Choroid plexus epithelial cell (primary cell): ENCODE data around the gene THAP5.

Experiments used
- DNase-seq: peaks from one replicate; pipeline ENCODE4 v3.0.0-alpha.2; 2010; ENCODE audit warnings: low read depth
- H3K4me3 ChIP-seq: 2 replicates; pipeline ENCODE4 v1.5.1; 2011; ENCODE audit warnings: low read depth, mild to moderate bottlenecking, control low read depth, low read length, moderate library complexity
- CTCF ChIP-seq: conservative IDR thresholded peaks from 2 replicates; pipeline ENCODE4 v1.5.1; 2011; ENCODE audit warnings: low read depth, mild to moderate bottlenecking, control low read depth, inconsistent platforms, low read length, moderate library complexity

The THAP5 gene

GRCh38 chr7:108522780-108523179 lies 46.7 kb downstream of the THAP5 start:
- H3K4me3 ChIP-seq = no peak overlapping the region
- DNase-seq = no peak
- no peak for TF ChIP-seq CTCF

- no peak for TF ChIP-seq CTCF
These were observed 51.6 kb downstream of the THAP5 start for GRCh38 chr7:108517951-108518350.

GRCh38 chr7:108515630-108516029 lies 53.9 kb downstream of the THAP5 start:
- TF ChIP-seq CTCF = no peak
- no peak for DNase-seq

More at GRCh38 chr7:108517951-108518350, 51.6 kb downstream of the THAP5 start:
- H3K4me3 ChIP-seq = no peak overlapping the region
- no peak for DNase-seq

GRCh38 chr7:108515013-108515412 lies 54.5 kb downstream of the THAP5 start:
- no peak for TF ChIP-seq CTCF
- peak; percentile 34 for DNase-seq
- H3K4me3 ChIP-seq = no peak overlapping the region

More at GRCh38 chr7:108515630-108516029, 53.9 kb downstream of the THAP5 start:
- H3K4me3 ChIP-seq = no peak overlapping the region
